ENCODE measurements around the gene GHITM. TPM values are rescaled to one million over a fixed set of nuclear protein-coding genes. Genes with fewer than 3 reads are reported as not detected.

Gene GHITM
- total and polyA plus RNA-seq, 2 experiments from 2014 or later = 97.1 to 105 TPM

DNA sequence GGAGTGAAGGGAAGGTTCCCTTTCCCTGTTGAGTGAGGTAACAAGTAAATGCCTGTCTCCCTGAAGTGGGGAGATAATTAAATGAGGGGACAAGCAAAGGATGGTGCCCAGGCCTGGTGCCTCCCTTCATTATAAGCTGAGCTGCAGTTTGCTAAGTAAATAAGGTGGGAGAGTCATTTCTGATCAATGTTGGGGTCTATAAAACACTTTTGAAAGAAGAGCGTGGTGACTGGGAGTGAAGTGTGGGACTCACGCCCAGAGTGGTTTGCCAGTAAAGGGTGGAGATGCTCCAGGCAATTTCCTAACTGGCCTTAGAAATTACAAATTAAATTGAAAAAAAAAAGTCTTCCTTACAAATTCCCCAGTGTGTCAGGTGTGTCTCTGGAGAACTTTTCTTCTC is 24.7 kb downstream of the GHITM start (continued):
- TF ChIP-seq ZNF462 (CRISPR knock-in tag; IDR thresholded peaks at IDR 0.05) (no peak), POLR2AphosphoS5 (IDR thresholded peaks at IDR 0.05; ENCODE audit: low read depth) (no peak), CREB1 (CRISPR knock-in tag; IDR thresholded peaks at IDR 0.05; ENCODE audit: low read depth) (no peak)

DNA sequence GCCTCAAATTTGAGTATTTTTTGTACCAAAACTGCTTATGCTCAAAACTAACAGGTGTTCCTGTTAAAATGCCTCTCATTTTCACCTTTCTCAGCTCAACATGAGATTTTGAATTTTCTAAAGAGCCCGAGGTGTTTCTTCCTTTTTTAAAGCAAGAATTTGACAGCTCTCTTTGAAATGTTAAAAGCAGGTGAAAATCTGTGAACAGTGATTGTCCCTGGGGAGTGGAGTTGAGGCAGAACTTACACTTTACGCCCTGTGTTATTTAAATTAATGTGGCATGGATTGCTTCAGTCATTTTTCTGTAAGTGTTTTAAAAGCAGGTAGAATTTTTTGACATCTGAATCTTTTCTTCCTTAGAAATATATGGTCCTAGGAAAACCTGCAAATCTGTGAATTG is 25.1 kb downstream of the GHITM start:
- no peaks in the 10 kb centered on the region; the same call in 2 of the 3 replicates for H3K36me3 Mint-ChIP-seq (ENCODE audit: low read depth)
- Histone ChIP-seq H3K4me1 (ENCODE audit: insufficient read depth) (peaks cover 49% of the 10 kb centered on the region), H3K27ac (ENCODE audit: low read depth) (no peak overlapping the region), H3K4me3 (peak overlapping the region; percentile 12; the same call in 1 of the 2 replicates), H3K36me3 (ENCODE audit: insufficient read depth) (no peaks in the 10 kb centered on the region), H3F3A (replicated peaks; ENCODE audit: low read depth) (no peaks in the 10 kb centered on the region), H2AFZ (no peak overlapping the region), H3K79me2 (replicated peaks; ENCODE audit: insufficient read depth) (no peaks in the 10 kb centered on the region), H4K20me1 (replicated peaks; ENCODE audit: insufficient read depth) (no peaks in the 10 kb centered on the region), H3K9me2 (ENCODE audit: insufficient read depth) (0 out of 2 replicates have a peak, but pooled peaks cover 3% of the 10 kb centered on the region), H3K4me2 (peak overlapping the region; percentile 63), H3K27me3 (ENCODE audit: insufficient read depth) (no peaks in the 10 kb centered on the region)
- TF ChIP-seq CREB1 (CRISPR knock-in tag; IDR thresholded peaks at IDR 0.05; ENCODE audit: low read depth) (no peak), ZNF114 (CRISPR knock-in tag; IDR thresholded peaks at IDR 0.05) (no peak), EZH2 (IDR thresholded peaks at IDR 0.05; ENCODE audit: low read depth, unreplicated experiment) (no peak)
- H3K4me1 Mint-ChIP-seq = peaks cover 60% of the 10 kb centered on the region
- no peak for ATAC-seq
- no peak for DNase-seq (ENCODE audit: low spot score)
- peaks cover 18% of the 10 kb centered on the region; the same call in 2 of the 3 replicates for H3K9me3 Mint-ChIP-seq
- H3K27ac Mint-ChIP-seq = no peak overlapping the region
- H3K27me3 Mint-ChIP-seq (ENCODE audit: insufficient read depth, low read depth, poor library complexity) = peaks cover 6% of the 10 kb centered on the region
- H3K4me3 Mint-ChIP-seq = peak overlapping the region; percentile 36; the same call in 1 of the 3 replicates
